ENCODE data around the gene RXFP1. TPM values are rescaled to one million over a fixed set of nuclear protein-coding genes. Genes with fewer than 3 reads are reported as not detected.

The RXFP1 gene
- total and polyA plus RNA-seq, 2 experiments from 2014 or later: 1.2 to 3.1 TPM

- H3K79me2 ChIP-seq (ENCODE audit: insufficient read depth): no peaks in the 10 kb centered on the region
- in situ Hi-C loops (cut with MboI): no loop called here
- no peaks in the 10 kb centered on the region for H3K36me3 ChIP-seq (ENCODE audit: low read depth)
- H2AFZ ChIP-seq: peak overlapping the region; percentile 63
- no peaks in the 10 kb centered on the region for H3K9me2 ChIP-seq (ENCODE audit: insufficient read depth)
- H3F3A ChIP-seq (ENCODE audit: insufficient read depth): no peaks in the 10 kb centered on the region
- no peak overlapping the region for H3K4me3 ChIP-seq
- H3K9ac ChIP-seq: no peak overlapping the region
- no peaks in the 10 kb centered on the region for H3K27me3 ChIP-seq (replicated peaks; ENCODE audit: insufficient read depth)
- peak; percentile 56 for DNase-seq
- H3K4me2 ChIP-seq (ENCODE audit: unreplicated experiment): no peak overlapping the region
- WGBS, 2 experiments (ENCODE audit: low coverage in 1 of 2, low lambda C conversion rate in 2 of 2, missing lambda C conversion rate in 2 of 2): 37 to 42% methylated on average over 1 of the region's 1 CpG
- no peaks in the 10 kb centered on the region for H3K4me1 ChIP-seq (ENCODE audit: insufficient read depth)
- no peaks in the 10 kb centered on the region for H4K20me1 ChIP-seq (ENCODE audit: insufficient read depth)
- TF ChIP-seq EZH2phosphoT487 (IDR thresholded peaks at IDR 0.05; ENCODE audit: insufficient read depth, low read depth) (no peak), EZH2 (IDR thresholded peaks at IDR 0.05; ENCODE audit: insufficient read depth, poor library complexity, severe bottlenecking) (no peak)
- H3K9me3 ChIP-seq (ENCODE audit: low read depth): no peaks in the 10 kb centered on the region
- no peak overlapping the region for H3K27ac ChIP-seq
These were observed 56.8 kb downstream of the RXFP1 start for GRCh38 chr4:158578476-158578875.

GRCh38 chr4:158580064-158580463 is 58.4 kb downstream of the RXFP1 start:
- Histone ChIP-seq H4K20me1 (ENCODE audit: insufficient read depth) (no peaks in the 10 kb centered on the region), H3F3A (ENCODE audit: insufficient read depth) (no peaks in the 10 kb centered on the region), H3K9me2 (ENCODE audit: insufficient read depth) (no peaks in the 10 kb centered on the region), H3K4me2 (ENCODE audit: unreplicated experiment) (no peak overlapping the region), H3K9ac (no peak overlapping the region), H3K4me1 (ENCODE audit: insufficient read depth) (no peaks in the 10 kb centered on the region), H3K4me3 (no peak overlapping the region), H2AFZ (no peak overlapping the region), H3K9me3 (ENCODE audit: low read depth) (no peaks in the 10 kb centered on the region), H3K27me3 (replicated peaks; ENCODE audit: insufficient read depth) (no peaks in the 10 kb centered on the region), H3K36me3 (ENCODE audit: low read depth) (no peaks in the 10 kb centered on the region), H3K79me2 (ENCODE audit: insufficient read depth) (no peaks in the 10 kb centered on the region), H3K27ac (no peak overlapping the region)
- no peak for DNase-seq
- in situ Hi-C loops (cut with MboI): no loop called here
- 62 to 73% methylated on average over 1 of the region's 1 CpG for WGBS, 2 experiments (ENCODE audit: low coverage in 1 of 2, low lambda C conversion rate in 2 of 2, missing lambda C conversion rate in 2 of 2)
- TF ChIP-seq EZH2phosphoT487 (IDR thresholded peaks at IDR 0.05; ENCODE audit: insufficient read depth, low read depth): no peak
- no peak for TF ChIP-seq EZH2 (IDR thresholded peaks at IDR 0.05; ENCODE audit: insufficient read depth, poor library complexity, severe bottlenecking)

DNA sequence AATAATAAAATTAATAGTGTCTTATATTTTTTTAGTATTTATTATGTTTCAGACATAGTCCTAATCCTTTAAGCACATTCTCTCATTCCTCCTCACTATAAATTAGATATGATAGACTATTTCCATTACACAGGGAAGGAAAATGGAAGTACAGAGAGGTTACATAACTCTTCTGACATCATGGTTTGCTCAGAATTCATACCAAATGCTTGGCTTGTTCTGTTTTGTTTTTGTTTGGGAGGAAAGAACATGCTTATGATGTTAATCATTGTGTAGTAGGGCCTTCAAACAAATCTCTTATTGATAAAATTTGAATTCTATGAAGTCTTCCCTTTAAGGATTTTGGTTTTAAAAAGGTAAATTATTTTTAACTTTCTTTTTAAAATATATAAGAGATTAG is 59.5 kb downstream of the RXFP1 start:
- Histone ChIP-seq H3K36me3 (ENCODE audit: low read depth) (no peaks in the 10 kb centered on the region), H3K4me1 (ENCODE audit: insufficient read depth) (no peaks in the 10 kb centered on the region), H3K9me3 (ENCODE audit: low read depth) (no peaks in the 10 kb centered on the region), H3K4me3 (no peak overlapping the region), H3K79me2 (ENCODE audit: insufficient read depth) (no peaks in the 10 kb centered on the region), H2AFZ (no peak overlapping the region), H3F3A (ENCODE audit: insufficient read depth) (no peaks in the 10 kb centered on the region), H3K27ac (no peak overlapping the region), H3K4me2 (ENCODE audit: unreplicated experiment) (no peak overlapping the region), H3K9ac (no peak overlapping the region), H3K9me2 (ENCODE audit: insufficient read depth) (no peaks in the 10 kb centered on the region), H4K20me1 (ENCODE audit: insufficient read depth) (no peaks in the 10 kb centered on the region), H3K27me3 (replicated peaks; ENCODE audit: insufficient read depth) (no peaks in the 10 kb centered on the region)
- TF ChIP-seq EZH2 (IDR thresholded peaks at IDR 0.05; ENCODE audit: insufficient read depth, poor library complexity, severe bottlenecking): no peak
- no peak for TF ChIP-seq EZH2phosphoT487 (IDR thresholded peaks at IDR 0.05; ENCODE audit: insufficient read depth, low read depth)
- in situ Hi-C loops (cut with MboI): no loop called here
- DNase-seq: peak; percentile 75

GRCh38 chr4:158586881-158587280 is 65.2 kb downstream of the RXFP1 start:
- WGBS, 2 experiments (ENCODE audit: low coverage in 1 of 2, low lambda C conversion rate in 2 of 2, missing lambda C conversion rate in 2 of 2): 94% methylated on average over 4 of the region's 4 CpGs
- in situ Hi-C loops (cut with MboI): no loop called here
- no peak for DNase-seq
- Histone ChIP-seq H3K36me3 (ENCODE audit: low read depth) (no peaks in the 10 kb centered on the region), H3K9me2 (ENCODE audit: insufficient read depth) (no peaks in the 10 kb centered on the region), H3K4me3 (no peak overlapping the region), H3K9ac (no peak overlapping the region), H3K9me3 (ENCODE audit: low read depth) (no peaks in the 10 kb centered on the region), H3F3A (ENCODE audit: insufficient read depth) (no peaks in the 10 kb centered on the region), H3K4me2 (ENCODE audit: unreplicated experiment) (no peak overlapping the region), H3K27me3 (replicated peaks; ENCODE audit: insufficient read depth) (no peaks in the 10 kb centered on the region), H3K79me2 (ENCODE audit: insufficient read depth) (no peaks in the 10 kb centered on the region), H4K20me1 (ENCODE audit: insufficient read depth) (no peaks in the 10 kb centered on the region), H3K27ac (no peak overlapping the region), H3K4me1 (ENCODE audit: insufficient read depth) (no peaks in the 10 kb centered on the region), H2AFZ (no peak overlapping the region)
- TF ChIP-seq EZH2phosphoT487 (IDR thresholded peaks at IDR 0.05; ENCODE audit: insufficient read depth, low read depth) (no peak), EZH2 (IDR thresholded peaks at IDR 0.05; ENCODE audit: insufficient read depth, poor library complexity, severe bottlenecking) (no peak)

DNA sequence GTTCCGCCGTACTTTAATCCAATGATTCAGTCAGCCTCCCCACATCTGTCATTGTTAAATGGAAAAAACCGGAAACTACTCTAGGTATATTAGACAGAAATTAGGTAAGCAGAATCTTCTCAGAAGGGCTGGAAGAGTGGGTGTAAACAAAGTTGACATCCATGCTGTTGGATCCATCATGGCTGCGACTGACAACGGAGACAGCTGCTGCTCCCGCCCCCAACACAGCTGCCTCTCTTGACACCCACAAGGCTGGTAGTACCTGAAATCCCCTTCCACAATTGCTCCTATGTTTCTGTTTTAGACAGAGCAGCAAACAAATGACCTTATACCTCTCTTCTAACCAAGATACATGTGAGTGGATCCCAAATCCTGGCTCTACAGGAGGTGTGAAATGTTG is 66.6 kb downstream of the RXFP1 start:
- TF ChIP-seq EZH2phosphoT487 (IDR thresholded peaks at IDR 0.05; ENCODE audit: insufficient read depth, low read depth) (no peak), EZH2 (IDR thresholded peaks at IDR 0.05; ENCODE audit: insufficient read depth, poor library complexity, severe bottlenecking) (no peak)
- no peak overlapping the region for H3K4me3 ChIP-seq
- no peaks in the 10 kb centered on the region for H3F3A ChIP-seq (ENCODE audit: insufficient read depth)
- H3K9ac ChIP-seq: no peak overlapping the region
- no peak overlapping the region for H3K27ac ChIP-seq
- no peaks in the 10 kb centered on the region for H4K20me1 ChIP-seq (ENCODE audit: insufficient read depth)
- 93 to 94% methylated on average over 6 of the region's 6 CpGs for WGBS, 2 experiments (ENCODE audit: low coverage in 1 of 2, low lambda C conversion rate in 2 of 2, missing lambda C conversion rate in 2 of 2)
- H3K9me3 ChIP-seq (ENCODE audit: low read depth): no peaks in the 10 kb centered on the region
- no peaks in the 10 kb centered on the region for H3K27me3 ChIP-seq (replicated peaks; ENCODE audit: insufficient read depth)
- no peak for DNase-seq
- H3K4me1 ChIP-seq (ENCODE audit: insufficient read depth): no peaks in the 10 kb centered on the region
- no peaks in the 10 kb centered on the region for H3K9me2 ChIP-seq (ENCODE audit: insufficient read depth)
- no peak overlapping the region for H2AFZ ChIP-seq
- in situ Hi-C loops (cut with MboI): no loop called here
- no peaks in the 10 kb centered on the region for H3K36me3 ChIP-seq (ENCODE audit: low read depth)
- no peaks in the 10 kb centered on the region for H3K79me2 ChIP-seq (ENCODE audit: insufficient read depth)
- H3K4me2 ChIP-seq (ENCODE audit: unreplicated experiment): no peak overlapping the region
